Right hindlimb (tissue), 1 donor: Measurements from ENCODE around the gene NCK2.
"Not testable (repeated sequence)": the region's sequence is repeated elsewhere in the genome, so short reads cannot be mapped to it uniquely, and the experiment has no call there.

Experiments used
- DNase-seq: peaks from one replicate; pipeline ENCODE4 v3.0.0-alpha.2; 2018

The NCK2 gene

DNA sequence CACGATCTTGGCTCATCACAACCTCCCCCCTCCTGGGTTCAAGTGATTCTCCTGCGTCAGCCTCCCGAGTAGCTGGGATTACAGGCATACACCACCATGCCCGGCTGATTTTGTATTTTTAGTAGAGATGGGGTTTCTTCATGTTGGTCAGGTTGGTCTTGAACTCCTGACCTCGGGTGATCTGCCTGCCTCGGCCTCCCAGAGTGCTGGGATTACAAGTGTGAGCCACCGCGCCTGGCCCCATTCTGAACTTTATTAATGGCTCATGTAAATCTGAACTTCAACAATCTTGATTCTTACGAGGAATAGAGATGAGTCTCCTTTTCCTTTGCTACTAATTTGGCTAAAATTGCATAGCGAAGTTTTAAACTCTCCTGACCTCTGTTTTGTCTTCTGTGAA lies 12.2 kb downstream of the NCK2 start:
- not testable (repeated sequence) for DNase-seq

DNA sequence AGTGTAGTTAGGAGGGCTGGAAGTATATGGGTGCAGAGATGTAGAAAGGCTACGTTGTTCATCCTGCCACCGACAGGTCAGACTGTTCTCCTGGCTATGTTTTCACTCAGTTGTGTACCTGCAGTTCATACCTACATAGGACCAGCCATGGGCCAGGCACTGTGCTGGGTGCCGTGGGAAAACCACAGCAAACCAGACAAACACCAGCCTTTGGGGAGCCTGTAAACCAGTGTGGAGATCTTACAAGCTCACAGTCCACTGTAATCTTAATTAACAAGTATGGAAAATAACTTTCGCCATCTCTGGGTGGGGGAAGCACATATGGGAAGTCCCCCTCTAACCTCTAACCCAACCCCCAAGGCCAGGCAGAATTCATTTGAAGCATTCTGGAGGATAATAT lies 12.7 kb downstream of the NCK2 start:
- DNase-seq, result no peak

DNA sequence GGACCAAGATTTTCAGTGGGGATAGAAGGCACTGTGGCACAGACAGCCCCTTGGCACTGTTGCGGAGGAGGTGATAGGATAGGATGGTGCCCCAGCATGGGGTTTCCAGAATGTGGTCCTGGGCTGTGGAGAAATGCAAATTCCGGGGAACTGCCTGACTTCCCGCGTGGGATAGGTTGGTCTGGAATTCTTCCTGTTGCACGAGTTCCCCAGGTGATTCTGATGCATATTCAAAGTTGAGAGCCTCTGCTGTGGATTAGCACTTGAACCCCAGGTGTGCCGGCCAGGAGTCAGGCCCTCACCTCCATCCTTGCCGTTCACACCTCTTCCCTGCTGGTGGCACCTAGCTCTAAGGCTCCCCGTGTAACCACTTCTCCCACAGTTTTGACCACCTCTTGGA lies 15.5 kb downstream of the NCK2 start:
- no peak for DNase-seq

DNA sequence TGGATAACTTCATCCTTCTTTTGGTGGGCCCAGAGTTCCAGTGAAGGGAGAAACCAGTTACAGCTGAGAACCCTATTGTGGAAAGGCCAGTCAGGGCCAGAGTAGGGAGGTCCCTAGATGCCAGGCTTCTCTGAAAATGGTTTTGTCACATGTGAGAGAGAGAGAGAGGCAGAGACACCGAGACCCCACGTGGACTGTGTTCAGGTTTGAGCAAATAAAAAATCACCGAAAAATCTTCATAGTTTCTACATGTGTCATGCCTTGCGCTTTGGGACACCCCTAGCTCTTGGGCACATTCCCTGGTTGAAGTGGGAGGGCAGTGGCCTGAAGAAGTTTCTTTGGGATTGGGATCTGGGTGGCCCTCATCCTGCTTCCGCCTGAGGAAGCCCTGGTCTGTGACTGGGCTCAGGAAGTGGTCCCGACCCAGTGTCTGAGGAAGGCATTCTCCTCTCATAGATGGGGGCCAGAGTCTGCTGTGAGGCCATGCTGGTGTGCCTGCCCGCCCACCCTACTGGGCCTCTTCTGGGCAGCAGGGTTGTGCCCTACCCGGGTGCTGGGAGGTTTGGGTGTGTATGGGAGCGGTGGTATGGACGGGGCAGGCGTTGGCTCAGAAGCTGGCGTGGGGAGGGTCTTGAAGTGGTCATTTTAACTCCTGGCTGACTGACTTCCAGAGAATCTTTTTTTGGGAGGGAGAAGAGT lies 16.1 kb downstream of the NCK2 start:
- no peak for DNase-seq

DNA sequence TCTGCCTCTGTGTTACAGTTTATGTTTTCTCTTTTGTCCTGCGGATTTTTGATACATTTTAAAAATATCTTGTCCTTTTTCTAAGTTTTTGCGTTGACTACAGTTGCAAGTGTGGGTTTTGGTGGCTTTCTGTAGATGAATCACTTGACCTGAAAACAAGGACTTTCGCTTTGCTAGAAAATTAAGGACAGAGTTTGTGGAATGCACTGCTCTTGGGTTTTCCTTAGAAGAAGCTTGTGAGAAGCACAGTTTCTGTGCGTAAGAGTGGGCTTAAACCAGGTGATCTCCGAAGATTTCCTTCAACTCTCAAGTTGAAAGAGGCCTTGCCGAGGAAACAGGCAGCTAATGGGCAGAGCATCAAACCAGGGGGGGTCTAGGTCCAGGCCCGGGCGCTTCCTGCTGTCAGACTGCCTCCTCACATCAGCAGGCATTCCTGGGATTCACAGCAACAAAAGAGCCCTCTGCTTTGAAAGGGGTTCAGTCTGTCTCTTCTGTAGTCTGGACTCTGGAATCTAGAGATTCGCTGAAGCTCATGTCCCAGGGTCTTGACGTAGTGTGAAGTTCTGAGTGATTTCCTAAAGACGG lies 17.3 kb downstream of the NCK2 start:
- no peak for DNase-seq

DNA sequence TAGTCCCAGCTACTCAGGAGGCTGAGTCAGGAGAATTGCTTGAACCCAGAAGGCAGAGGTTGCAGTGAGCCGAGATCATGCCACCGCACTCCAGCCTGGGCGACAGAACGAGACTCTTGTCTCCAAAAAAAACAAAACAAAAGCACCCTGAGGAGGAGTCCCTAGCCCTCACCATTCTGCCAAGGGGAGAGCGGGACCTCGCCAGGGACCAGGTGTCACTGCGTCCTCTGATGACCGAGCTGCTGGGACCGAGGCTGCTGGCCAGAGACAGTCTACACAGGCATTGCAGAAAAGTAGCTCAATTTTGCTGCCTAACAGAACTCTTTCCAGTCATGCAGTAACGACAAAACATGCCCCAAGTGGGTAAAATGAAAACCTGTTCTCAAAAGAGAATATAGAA lies 18.4 kb downstream of the NCK2 start:
- DNase-seq, result no peak

DNA sequence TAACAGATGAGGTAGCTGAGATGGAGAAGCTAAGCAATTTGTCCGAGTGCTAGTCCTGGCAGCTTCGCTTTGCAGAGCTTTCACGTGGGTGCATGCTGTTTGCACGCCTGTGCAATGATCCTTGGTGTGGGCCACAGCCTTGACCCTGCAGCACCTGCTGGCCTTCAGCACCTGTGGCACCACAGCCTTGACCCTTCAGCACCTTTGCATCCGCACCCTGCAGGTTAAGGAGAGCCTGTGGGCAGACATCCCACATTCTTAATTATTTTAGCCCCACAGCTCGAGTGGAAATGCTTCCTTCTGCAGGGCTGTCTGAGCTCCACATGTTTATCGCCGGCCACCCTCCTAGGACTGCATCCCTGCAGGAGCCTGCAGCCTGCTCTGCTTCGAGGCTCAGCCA lies 19.3 kb downstream of the NCK2 start:
- DNase-seq, result no peak

DNA sequence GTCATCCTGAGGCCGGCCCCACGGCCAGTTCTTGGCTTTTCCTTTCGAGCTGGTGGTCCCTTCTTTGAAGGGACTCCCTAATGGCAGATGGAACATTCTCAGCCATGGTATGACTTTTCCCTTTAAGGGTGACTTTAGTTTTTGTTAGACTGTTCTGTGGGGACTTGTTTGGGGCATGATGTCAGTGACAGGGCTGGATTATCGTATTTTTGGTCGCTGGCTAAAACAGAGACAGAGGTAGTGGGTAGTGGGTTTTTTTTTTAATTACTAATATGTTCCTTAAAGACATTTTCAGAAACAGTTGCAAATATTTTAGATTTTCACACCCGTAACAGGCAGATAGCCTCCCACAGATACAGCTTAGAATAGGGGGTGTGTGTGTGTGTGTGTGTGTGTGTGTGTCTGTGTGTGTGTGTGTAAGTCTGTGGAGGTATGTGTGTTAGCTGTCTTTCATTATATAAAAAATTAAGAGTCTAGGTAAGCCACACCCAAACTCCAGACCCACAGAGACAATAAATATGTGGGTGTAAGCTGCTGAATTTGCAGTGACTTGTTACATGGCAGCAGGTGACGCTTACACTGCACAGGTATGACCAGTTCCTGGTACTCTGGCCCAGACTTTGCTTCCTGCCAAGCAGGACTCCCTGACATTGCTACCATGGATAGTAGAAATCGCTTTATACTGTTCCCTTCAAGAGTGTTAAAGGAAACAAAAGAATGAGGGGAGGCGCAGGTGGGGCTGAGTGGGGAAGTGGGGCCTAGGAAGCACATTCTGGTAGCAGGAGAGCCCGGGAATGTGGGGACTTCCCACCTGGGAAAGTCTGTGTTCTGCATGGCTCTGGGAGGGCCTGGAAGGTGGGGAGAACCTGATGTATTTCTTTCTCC lies 20.9 kb downstream of the NCK2 start:
- DNase-seq, result no peak

DNA sequence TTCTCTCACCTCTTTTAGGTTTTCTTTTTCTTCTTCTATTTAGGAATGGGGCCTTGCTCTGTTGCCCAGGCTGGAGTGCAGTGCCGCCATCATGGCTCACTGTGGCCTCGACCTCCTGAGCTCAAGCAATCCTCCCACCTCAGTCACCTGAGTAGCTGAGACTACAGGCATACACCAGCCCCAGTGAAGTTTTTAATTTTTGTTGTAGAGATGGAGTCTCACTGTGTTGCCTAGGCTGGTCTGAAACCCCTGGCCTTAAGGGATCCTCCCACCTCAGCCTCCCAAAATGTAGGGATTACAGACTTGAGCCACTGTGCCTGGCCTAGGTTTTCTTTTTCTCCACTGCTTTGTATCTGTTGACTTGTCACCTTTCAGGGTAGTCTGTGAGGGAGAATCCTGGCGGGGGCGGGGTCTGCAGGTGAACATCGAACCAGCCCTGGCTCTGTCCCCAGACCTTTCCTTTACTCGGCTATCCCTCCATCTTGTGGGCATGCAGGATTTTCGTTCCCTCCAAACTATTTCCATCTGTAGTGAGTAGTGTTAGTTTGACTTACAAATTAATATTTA lies 21.7 kb downstream of the NCK2 start:
- no peak for DNase-seq

DNA sequence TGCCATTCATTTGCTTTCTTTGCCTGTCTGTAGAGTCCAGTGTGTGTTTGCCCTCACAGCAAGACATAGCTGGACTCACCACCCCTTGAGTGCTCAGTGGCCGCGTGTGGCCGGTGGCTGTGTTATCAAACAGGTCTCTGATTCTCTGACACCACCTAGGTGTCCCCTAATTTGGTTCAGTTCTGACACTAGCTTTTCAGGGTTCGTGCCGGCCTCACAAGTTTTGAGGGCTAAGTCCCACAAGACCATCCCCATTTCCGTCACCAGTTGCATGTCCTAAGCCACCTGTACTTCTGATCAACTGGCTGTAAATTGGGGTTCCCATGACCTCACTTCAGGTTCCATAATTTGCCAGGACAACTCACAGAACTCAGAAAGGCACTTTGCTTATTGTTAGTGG lies 23.5 kb downstream of the NCK2 start:
- DNase-seq, result no peak

DNA sequence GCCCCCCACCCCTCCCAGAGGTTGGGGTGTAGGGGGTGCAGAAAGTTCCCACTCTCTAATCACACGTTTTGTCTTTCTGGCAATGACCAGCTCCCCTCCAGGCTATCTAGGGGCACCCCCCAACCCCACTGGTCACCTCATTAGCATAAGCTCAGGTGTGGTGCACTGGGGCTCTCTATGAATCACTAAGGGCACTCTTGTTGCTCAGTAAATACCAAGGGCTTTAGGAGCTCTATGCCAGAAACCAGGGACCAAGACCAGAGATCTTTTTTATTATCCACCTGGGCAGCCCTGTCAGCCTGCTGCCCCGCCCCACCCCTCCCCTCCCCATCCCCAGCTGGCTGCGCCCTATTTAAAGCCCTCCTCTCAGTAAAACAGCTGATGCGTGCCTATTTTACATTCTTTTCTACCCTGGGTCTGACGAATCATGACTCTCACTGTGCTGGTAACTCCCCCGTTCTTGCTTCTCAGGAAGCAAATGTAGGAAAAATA lies 24.3 kb downstream of the NCK2 start:
- DNase-seq, result peak; percentile 26

DNA sequence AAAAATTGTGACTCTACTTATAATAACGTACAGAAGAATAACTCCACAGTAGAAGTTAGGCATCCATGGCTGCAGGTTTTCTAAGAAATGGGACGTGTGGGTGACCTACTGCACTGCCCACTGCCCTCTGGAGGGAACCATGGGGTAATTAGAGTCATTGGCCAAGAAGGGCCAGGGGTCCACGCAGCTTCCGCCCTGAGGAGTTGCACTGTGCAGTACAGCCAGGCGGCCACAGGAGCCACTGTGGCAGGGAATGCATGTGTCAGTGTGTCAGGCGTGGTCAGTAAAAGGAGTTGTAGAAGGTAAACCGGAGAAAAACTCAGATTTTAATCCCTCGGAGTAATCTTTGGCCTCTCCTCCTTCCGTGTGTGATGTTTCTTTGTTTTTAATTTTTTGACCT lies 24.8 kb downstream of the NCK2 start:
- no peak for DNase-seq

DNA sequence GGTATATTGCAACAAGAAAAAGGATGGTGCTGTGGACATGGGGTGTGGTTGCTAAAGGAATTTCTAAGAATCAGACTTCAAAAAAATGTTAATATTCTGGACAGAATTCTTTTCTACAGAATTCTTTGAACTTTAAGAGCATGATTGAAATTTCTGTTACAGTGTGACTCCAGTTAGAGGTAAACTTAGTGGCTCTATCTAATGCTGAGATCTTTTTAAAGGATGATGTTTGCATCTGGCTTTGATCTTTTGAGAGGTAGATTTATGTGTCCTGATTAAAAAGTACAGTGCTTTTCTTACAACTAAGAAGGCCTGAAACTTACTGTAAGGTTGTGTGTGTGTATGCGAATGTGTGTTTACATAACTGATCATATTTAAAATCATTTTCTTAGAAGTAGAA lies 25.4 kb downstream of the NCK2 start:
- DNase-seq, result no peak

DNA sequence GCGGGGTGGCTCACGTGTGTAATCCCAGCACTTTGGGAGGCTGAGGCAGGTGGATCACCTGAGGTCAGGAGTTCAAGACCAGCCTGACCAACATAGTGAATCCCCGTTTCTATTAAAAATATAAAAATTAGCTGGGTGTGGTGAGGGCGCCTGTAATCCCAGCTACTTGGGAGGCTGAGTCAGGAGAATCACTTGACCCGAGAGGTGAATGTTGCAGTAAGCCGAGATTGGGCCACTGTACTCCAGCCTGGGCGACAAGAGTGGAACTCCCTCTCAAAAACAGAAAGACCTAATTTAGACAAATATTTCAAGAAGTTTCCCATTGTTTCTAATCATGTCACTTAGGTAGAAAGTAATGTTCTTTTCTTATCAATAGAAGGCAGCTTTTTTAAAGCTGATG lies 26.6 kb downstream of the NCK2 start:
- DNase-seq, result not testable (repeated sequence)

DNA sequence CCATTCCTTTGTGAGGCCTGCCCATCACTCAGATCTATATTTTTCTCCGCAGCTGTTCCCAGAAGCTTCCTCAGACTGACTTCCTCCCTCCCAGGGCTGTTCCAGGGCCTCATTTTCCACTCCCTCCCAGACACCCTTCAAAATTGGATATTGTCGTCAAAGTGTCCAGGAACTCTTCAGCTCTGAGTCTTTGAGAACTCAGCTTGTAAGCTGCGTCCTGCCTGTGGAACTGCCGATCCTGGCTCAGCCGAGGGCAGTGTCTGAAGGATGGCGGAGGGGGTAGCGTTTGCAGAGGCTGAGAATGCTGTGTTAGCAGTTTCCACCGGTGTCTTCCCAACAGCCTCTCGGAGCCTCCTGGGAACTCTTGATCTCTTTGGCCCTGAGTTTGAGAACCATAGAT lies 27.1 kb downstream of the NCK2 start:
- peak; percentile 67 for DNase-seq

DNA sequence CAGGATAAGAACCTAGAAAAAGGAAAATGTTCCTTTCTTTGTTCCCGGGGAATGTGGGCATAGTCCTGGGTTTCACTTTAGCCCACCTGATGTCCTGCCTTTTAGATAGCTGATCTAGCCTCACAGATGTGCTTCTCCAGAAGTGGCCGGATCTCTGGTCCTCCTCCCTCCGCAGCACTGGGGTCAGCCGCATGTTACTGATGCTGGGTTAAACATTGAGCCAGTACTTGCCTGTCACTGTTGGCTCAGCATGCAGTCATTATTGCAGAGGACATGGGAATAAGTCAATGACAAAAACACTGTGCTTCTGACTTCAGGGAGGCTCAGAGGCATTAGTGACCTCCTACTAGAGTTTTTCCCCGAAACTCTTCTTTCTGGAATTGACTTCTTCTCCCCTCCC lies 27.6 kb downstream of the NCK2 start:
- no peak for DNase-seq

DNA sequence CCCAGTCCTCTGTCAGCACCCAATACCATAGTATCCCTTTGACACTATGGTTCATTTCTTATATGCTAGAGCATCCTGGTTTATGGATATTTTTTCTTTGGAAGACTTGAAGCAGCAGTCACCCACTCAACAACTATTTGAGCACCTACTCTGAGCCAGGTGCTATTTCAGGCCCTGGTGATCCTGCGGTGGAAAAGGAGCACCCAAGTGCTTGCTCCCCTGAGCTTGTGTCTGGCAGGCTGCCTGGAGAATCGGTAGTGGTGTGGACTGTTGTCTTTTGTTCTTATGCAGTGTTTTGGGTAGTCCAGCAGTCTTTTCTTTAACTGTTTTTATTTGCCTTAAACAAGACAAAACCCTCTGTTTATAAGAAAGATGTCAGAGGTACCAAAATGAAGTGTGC lies 28.9 kb downstream of the NCK2 start:
- DNase-seq, result no peak

DNA sequence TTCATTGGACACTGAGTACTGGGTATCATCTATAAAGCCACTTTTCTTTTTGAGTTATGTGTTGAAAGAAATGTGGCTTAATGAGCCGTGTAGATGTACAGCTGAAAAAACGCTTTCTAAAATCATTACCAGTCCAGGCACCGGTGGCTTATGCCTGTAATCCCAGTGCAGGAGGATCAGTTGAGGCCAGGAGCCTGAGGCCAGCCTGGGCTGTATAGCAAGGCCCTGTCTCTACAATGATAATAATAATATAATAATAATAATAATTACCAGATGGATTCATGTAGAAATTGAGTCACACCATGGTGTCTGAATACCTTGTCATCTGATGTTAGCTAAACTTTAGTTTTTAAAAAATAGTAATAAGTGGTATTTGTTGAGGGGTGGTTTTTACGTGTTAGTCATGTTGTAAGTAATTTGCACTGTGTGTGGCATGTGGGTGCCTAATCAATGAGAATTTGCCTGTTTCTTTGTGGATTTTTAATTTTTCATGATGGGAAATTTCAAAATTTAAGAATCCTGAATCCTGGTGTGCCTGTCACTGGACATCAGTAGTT lies 30.1 kb downstream of the NCK2 start:
- no peak for DNase-seq

DNA sequence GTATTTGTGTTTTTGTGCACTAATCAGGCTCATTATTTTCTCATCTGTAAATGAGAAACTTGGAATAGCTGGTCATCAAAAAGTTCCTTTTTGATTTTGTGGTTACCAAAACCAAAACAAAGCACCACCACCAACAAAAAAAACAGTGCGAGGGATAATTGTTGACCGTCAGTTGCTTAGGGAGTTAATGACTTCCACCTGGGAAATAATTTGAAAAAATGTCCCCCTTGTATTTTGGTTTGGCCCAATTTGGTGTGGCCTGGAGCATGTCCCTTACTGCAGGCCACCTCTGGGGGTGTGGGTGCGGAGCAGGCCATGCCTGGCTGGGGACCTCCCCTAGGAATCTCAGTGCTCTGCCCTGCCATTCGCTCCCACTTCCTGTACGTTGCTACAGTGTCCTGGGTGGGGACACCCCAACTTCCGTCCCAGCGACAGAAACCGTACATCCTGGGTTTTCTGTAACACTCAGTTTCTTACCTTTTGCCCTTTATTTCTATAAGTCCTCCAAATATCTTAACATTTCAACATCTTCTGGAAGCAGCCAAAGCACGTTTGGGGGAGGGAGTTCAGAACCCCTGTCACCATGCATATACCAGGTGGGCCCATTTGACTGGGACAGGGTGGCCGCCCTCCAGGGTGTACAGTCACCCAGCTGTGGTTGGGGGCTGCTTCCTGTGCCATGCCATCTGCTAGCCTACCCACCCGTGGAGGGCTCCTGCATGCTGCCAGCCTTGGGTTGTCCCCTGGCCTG lies 31.3 kb downstream of the NCK2 start:
- DNase-seq, result no peak

DNA sequence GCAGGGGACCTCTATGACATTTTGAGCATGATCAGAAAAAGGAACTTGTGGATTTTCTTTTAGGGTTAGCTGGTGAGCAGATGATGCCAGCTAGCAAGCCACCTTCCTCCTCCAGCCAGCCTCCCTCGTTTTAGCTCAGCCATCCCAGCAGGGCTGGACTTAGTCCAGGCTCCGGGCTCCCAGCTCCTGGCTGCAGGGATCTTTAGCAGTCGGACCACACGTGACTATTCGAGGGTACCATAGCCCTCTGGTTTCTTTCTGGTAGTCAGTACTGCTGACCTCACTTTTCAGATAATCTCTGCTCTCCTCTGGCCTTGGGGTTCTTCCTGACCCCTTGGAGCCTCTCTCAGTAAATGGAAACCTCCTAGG lies 31.8 kb downstream of the NCK2 start:
- no peak for DNase-seq

DNA sequence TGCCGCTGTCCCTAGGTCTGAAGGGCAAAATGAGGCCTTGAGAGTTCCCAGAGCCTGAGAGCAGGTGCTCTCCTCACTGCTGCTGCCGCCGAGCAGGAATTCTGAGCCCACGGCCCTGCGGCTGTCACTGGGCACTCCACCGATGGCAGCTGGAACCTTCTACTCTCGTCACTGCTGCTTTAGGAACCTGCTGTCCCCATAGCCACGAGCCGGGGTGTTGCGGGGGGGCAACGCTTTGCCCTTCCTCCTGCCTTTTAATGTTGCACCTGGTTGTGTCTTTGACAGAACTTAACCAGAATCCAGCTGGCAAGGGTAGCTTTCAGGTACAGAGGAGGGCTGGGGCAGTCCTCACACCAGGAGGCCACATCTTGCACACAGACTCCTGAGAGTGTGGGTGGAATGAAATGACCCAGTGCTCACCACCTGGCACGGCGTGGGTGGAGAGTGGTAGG lies 32.3 kb downstream of the NCK2 start:
- no peak for DNase-seq

DNA sequence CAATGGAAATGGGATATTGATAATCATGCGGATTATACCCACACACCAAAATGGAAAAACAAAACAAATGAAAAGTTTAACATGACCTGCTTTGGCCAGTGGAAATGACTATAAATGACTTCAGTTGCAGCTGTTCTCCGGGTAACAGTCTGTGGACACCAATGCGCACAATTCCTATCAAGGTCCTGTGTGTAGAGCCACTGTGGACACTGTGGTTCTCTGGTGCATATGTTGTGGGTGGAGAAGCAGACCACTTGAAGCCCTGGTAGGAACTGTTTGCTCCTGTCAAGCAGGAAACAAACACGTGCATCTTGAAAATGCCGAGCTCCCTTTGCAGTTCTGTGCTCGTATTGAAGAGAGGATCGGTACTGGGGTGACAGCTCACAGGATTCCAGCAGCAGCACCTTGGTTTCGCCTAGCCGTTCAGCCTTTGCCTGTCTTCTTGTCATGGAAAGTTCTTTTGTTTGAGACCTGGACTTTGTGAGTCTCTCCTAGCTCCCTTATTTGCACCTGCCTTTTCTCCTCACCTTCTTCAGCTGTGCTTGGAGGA lies 32.9 kb downstream of the NCK2 start:
- no peak for DNase-seq
